Retina (tissue), 1 donor: ENCODE measurements around the gene TRIP11.

Experiments
- DNase-seq: peaks from one replicate; pipeline ENCODE4 v3.0.0-alpha.2; 2016

Gene TRIP11

GRCh38 chr14:92009604-92010003 lies 30.3 kb downstream of the TRIP11 start:
- DNase-seq = no peak

DNA sequence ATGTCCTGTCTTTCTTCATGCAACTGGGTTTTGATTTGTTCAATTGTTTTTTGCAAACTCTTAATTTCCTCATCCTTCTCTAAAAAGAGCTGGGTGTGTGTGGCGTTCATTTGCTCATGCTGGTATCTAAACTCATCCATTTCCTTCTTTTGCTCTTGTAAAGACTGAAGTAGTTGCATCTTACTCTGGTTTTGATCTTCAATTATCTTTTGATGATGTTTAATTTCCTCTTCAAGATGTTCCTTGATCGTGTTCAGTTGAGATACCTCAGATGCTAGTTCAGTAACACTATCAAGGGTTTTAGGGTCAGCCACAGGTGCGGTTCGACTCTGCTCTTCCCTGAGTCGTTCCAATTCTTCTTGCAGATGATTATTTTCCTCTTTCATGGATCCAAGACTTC lies 34.8 kb downstream of the TRIP11 start:
- no peak for DNase-seq

DNA sequence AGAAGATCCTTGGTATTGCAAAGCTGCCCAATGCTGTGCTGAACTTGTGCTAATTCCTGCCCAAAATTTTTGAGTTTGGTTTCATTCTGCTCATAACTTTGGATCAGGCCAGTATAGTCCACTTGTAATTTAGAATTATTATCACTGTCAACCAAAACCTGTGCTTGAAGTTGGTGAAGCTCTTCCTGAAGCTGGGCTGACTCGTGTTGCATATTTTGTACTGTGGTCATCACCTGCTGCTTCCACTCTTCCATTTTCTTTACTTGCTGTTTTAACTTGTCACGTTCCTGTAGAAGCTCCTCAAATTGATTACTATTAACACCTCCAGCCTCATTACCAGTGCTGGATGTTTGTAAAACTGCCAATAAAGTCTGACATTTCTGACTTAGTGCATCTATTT lies 35.8 kb downstream of the TRIP11 start:
- DNase-seq = no peak

DNA sequence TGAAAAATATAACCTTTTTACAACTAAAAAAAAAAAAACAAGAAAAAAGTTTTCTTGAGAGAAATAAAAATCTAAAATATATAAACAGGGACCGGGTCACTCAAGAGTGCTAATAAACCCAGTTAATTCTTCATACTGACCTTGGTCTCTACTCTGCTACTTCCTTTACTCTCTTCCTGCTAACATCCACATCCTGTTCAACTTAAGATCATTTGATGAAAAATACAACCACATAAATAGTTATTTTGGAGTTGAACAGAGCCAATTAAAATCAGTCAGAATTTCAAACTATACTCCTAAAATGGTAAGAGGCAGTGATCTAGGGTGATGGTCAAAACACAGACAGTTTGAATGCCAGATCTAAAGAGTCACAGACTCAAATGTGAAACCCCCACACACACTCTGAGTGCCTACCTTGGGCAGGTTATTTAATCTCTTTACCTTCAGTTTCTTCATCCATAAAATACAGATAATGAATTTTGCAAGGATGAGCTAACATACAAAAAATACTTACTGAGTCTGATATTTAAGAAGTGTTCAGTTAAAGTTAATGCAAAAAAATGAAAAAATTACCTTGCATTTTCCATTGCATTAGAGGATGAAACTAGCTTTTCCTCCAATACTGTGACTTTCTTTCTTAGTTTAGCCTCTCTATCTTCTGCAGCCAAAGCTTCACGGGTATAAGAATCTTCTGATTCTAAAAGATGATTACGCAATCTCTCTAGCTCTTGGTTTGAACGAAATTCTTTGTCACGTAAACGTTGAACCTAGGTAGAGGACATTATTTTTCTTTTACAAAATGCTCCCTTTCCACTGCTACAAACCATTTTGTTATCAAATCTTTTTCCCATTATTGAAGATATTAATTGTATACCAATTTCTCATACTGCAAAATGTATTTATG lies 40.9 kb downstream of the TRIP11 start:
- no peak for DNase-seq

GRCh38 chr14:91997492-91997891 lies 42.4 kb downstream of the TRIP11 start:
- no peak for DNase-seq

DNA sequence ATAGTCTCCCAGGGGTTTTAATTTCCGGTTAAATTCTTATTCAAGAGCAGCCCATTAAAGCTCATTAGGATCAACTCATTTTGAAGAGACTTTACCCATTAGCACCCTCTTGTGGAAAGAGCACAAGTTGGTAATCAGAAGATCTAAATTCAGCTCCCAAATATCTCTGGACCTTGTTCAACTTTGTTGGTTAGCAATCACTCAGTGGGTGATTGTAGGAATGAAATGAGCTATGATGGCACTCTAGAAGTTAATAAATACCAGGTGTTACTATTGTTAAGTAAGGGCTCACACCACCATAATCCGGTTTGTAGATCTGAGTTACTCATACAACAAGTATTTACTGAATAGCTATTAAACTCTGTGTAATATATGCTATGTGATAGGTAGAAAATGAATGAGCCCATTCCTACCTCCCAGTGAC lies 42.9 kb downstream of the TRIP11 start:
- peak; percentile 21 for DNase-seq

DNA sequence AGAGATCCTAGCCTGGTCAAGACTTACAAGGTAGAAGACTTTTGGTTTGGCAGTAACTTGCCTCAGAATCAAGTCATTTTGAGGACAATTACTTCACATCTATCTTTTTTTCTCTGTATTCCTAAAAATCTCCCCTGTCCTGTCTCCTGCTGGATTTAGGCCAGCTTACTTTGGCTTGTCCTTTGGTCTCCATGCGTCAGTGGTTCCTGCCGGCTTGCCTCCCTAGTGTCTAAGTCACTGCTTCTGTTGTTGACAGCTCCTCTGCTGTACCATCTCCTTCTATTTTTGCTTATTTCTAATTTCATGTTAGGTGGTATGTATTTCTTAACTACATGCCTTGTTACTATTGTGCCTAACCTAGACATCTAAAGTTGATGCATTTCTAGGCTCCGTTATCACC lies 52.7 kb downstream of the TRIP11 start:
- no peak for DNase-seq

DNA sequence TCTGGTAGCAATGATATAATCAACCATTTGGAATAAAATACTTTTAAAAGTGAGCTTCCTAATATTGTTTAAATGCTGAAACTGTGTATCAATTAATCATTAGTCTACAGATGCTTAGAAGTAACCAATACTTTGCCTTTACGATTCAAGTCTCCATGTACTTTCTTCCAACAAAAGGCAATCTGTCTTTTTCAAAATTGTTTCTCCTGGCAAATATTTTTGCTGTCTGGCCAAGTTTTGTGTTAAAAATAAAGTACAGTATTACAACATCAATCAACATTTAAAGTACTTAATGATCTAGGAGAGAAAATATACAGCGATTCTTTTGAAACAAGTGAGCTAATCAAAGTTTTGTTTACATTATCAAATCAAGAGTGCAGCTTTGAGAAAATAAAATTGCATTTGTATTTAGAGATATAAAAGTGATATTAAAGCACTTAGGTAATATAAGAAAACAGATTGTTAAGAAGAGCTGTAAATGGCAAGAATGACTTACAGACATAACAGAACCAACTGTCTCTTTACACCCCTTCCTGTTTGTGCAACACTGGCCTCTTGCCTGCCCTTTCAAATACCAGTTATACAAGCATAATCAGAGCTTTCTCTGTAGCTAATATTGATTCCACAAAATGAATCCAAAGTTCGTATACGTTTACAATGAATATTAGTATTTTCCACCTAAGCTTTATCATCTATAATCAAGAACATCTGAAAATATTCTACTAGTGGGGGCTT lies 54.2 kb downstream of the TRIP11 start:
- no peak for DNase-seq

DNA sequence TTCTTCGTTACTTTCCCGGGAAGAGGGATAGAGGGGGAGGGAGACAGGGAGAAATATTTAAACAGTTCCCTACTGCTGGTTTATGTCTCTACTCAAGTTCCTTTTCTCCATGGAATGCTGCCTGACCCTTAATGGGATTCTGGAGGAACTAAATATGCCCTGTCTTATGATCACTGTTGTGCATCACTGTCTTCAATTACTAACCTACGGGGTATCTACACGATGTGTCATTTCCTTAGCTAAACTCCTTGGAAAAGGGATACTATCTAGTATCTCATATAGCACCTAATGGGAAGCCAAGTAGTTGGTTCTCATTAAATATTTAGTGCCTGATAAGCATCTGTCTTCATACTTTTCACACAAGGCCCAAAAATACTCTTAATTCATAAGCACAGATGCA lies 54.9 kb downstream of the TRIP11 start:
- no peak for DNase-seq

GRCh38 chr14:91983588-91983987 lies 56.3 kb downstream of the TRIP11 start:
- DNase-seq = no peak

DNA sequence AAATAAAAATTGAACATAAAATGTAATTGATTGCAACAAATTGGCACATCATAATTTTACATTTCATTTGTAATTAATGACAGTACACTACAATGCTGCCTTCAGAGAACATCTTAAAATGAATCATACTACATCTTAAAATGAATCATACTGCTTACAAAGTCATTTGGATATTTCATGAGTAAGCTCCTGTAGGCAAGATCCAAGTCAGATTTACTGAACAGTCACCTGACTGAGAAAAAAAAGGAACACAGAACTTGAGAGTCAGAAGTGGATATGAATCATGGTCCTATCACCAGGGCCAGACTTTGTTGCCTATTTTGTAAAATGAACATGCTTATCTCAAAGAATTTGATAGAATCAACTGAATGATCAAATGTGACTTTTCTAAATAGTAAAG lies 59.7 kb downstream of the TRIP11 start:
- DNase-seq = no peak

DNA sequence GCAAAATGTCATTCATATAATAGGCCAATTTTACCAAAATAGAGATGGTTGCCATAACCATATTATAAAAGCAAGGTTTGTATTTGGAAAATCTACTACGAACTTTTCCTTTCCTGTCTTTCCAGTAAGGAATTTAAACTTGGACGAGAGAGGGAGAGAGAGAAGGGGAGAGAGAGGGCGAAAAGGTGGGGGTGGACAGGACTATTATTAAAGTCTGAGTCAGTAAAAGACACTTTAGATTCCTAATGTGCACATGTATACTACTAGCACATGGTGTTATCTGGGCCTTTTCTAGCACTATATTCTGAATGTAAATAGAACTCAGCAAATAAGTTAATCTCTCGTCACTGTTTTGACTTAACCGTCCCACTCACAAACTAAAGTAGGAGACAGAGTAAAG lies 62.0 kb downstream of the TRIP11 start:
- no peak for DNase-seq

- DNase-seq = no peak
Observed at GRCh38 chr14:91975763-91976162, 64.1 kb downstream of the TRIP11 start.

DNA sequence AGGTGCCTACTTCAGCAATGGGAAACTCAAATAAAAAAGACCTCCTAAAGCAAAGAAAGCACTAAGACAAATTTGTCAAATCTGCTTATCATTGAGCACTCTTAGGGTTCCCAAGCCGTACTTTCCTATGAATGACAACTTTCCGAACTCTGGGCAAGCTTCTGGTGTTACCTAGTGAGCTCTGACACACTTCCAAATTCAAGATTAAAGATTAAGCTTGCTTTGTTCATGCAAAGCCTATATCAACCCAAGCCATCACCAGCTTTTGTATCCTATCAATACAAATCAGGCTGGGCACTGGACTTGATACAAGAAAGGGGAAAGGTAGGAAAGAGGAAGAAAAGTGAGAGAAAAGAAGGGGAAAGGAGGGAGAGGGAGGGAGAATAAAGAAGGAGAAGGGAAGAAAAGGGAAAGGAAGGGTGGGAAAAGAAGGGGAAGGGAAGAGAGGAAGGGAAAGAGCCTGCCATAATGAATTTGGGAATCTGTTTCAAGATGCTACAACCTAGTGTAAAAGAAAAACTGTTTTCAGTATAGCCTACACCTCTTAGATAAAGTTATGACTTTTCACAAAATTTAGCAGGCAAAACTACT lies 68.6 kb downstream of the TRIP11 start:
- DNase-seq = no peak

GRCh38 chr14:91968280-91968679 lies 71.6 kb downstream of the TRIP11 start:
- DNase-seq = no peak

- no peak for DNase-seq
Observed at GRCh38 chr14:91964724-91965123, 75.1 kb downstream of the TRIP11 start.

DNA sequence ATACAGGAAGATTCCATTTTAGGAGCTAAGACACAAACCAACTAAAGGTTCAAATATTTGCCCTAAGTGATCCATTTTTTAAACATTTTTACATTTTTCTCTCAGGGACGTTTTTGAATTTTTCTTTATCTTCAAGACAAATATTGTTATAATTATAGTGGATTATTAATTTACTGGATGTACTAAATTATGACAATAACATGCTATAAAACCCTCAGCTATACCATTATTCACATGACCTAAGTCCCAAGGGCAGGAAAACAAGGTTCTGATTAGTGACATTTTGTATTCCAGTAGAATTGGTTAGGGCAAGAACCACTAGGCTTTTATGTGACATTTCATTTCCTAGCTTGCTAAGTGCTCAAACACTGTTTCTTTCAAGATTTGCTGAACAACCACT lies 75.8 kb downstream of the TRIP11 start:
- no peak for DNase-seq

- DNase-seq = no peak
Observed at GRCh38 chr14:91963465-91963864, 76.4 kb downstream of the TRIP11 start.

GRCh38 chr14:91961297-91962220 lies 78.3 kb downstream of the TRIP11 start:
- DNase-seq = no peak

- no peak for DNase-seq
Observed at GRCh38 chr14:91957876-91958313, 82.0 kb downstream of the TRIP11 start.

GRCh38 chr14:91956616-91957015 lies 83.2 kb downstream of the TRIP11 start:
- no peak for DNase-seq

- DNase-seq = no peak
Observed at GRCh38 chr14:91955168-91955567, 84.7 kb downstream of the TRIP11 start.
